Measurements from ENCODE around the gene IL17REL. TPM values are rescaled to one million over a fixed set of nuclear protein-coding genes. Genes with fewer than 3 reads are reported as not detected.

IL17REL gene
- total and polyA plus RNA-seq, 4 donors: 0.02 to 0.51 (median 0.19) TPM; not detected in 1

- no peak overlapping the region for H3K27ac ChIP-seq (ENCODE audit: low read depth in 1 of 2, low read length in 1 of 2)
- 73 to 86% methylated on average over 43 of the region's 43 CpGs for WGBS, 2 donors
- DNase-seq (no peak), ATAC-seq (ENCODE audit: insufficient read depth, low FRiP score) (no peak)
- no peak overlapping the region for H3K9ac ChIP-seq (ENCODE audit: insufficient read depth in 1 of 2, low read length in 2 of 2)
- H3K4me3 ChIP-seq: no peak overlapping the region
- no peaks in the 10 kb centered on the region for H3K36me3 ChIP-seq (ENCODE audit: control insufficient read depth in 4 of 4, insufficient read depth in 4 of 4, low read length in 4 of 4)
- no peak for TF ChIP-seq CTCF (IDR thresholded peaks at IDR 0.05; ENCODE audit: control extremely low read depth, extremely low read depth)
- peaks cover 0 to 6% (median under 1%) of the 10 kb centered on the region in 4 donors for H3K9me3 ChIP-seq (ENCODE audit: control insufficient read depth in 4 of 4, insufficient read depth in 3 of 4, low read length in 3 of 4)
- H3K4me1 ChIP-seq (ENCODE audit: control insufficient read depth in 5 of 5, insufficient read depth in 5 of 5, low read length in 5 of 5): no peaks in the 10 kb centered on the region
- H3K27me3 ChIP-seq (ENCODE audit: control insufficient read depth in 3 of 3, insufficient read depth in 3 of 3, low read length in 2 of 3): no peaks in the 10 kb centered on the region
These were observed 21.8 kb upstream of the IL17REL start for GRCh38 chr22:50034126-50035081.

- H3K4me3 ChIP-seq: no peak overlapping the region
- no peak for DNase-seq
- 90 to 94% methylated on average over 23 of the region's 23 CpGs for WGBS, 2 donors
- TF ChIP-seq CTCF (IDR thresholded peaks at IDR 0.05; ENCODE audit: control extremely low read depth, extremely low read depth): no peak
- H3K27me3 ChIP-seq (ENCODE audit: control insufficient read depth in 3 of 3, insufficient read depth in 3 of 3, low read length in 2 of 3): no peaks in the 10 kb centered on the region
- no peak overlapping the region for H3K9ac ChIP-seq (ENCODE audit: insufficient read depth in 1 of 2, low read length in 2 of 2)
- no peaks in the 10 kb centered on the region for H3K36me3 ChIP-seq (ENCODE audit: control insufficient read depth in 4 of 4, insufficient read depth in 4 of 4, low read length in 4 of 4)
- H3K4me1 ChIP-seq (ENCODE audit: control insufficient read depth in 5 of 5, insufficient read depth in 5 of 5, low read length in 5 of 5): no peaks in the 10 kb centered on the region
- no peak for ATAC-seq (ENCODE audit: insufficient read depth, low FRiP score)
- H3K27ac ChIP-seq (ENCODE audit: low read depth in 1 of 2, low read length in 1 of 2): no peak overlapping the region
- H3K9me3 ChIP-seq (ENCODE audit: control insufficient read depth in 4 of 4, insufficient read depth in 3 of 4, low read length in 3 of 4): peaks cover 0 to 6% (median 0%) of the 10 kb centered on the region in 4 donors
These were observed 20.5 kb upstream of the IL17REL start for GRCh38 chr22:50032941-50033601.

- no peak for TF ChIP-seq CTCF (IDR thresholded peaks at IDR 0.05; ENCODE audit: control extremely low read depth, extremely low read depth)
These were observed 19.7 kb upstream of the IL17REL start for GRCh38 chr22:50032109-50032871.

More at GRCh38 chr22:50032109-50032871, 19.7 kb upstream of the IL17REL start:
- Histone ChIP-seq H3K9me3 (ENCODE audit: control insufficient read depth in 4 of 4, insufficient read depth in 3 of 4, low read length in 3 of 4) (peaks cover 0 to 6% (median 0%) of the 10 kb centered on the region in 4 donors), H3K4me1 (ENCODE audit: control insufficient read depth in 5 of 5, insufficient read depth in 5 of 5, low read length in 5 of 5) (no peaks in the 10 kb centered on the region), H3K27me3 (ENCODE audit: control insufficient read depth in 3 of 3, insufficient read depth in 3 of 3, low read length in 2 of 3) (no peaks in the 10 kb centered on the region), H3K9ac (ENCODE audit: insufficient read depth in 1 of 2, low read length in 2 of 2) (no peak overlapping the region), H3K4me3 (no peak overlapping the region), H3K36me3 (ENCODE audit: control insufficient read depth in 4 of 4, insufficient read depth in 4 of 4, low read length in 4 of 4) (no peaks in the 10 kb centered on the region), H3K27ac (ENCODE audit: low read depth in 1 of 2, low read length in 1 of 2) (no peak overlapping the region)
- ATAC-seq (ENCODE audit: insufficient read depth, low FRiP score) (no peak), DNase-seq (no peak)
- 86 to 90% methylated on average over 23 to 24 of the region's 24 CpGs for WGBS, 2 donors
